Measurements from ENCODE around the gene EVA1C.
A peak's percentile ranks its signal among the peaks of the same experiment; 100 is the strongest.
"Not testable (repeated sequence)": the region's sequence is repeated elsewhere in the genome, so short reads cannot be mapped to it uniquely, and the experiment has no call there.

Gene EVA1C

GRCh38 chr21:32558106-32558505, 145.6 kb downstream of the EVA1C start:
- Histone ChIP-seq H3K27ac (ENCODE audit: low read depth, low read length) (no peak overlapping the region), H3K4me3 (ENCODE audit: low read length) (no peak overlapping the region), H3K9me3 (ENCODE audit: insufficient read depth, low read depth, low read length) (no peaks in the 10 kb centered on the region), H3K4me1 (ENCODE audit: insufficient read depth, low read length) (peaks cover 35% of the 10 kb centered on the region), H3K9ac (ENCODE audit: low read depth, low read length) (no peak overlapping the region), H3K27me3 (ENCODE audit: insufficient read depth, low read length) (no peaks in the 10 kb centered on the region), H3K36me3 (ENCODE audit: insufficient read depth, low read length) (no peaks in the 10 kb centered on the region)
- 95% methylated on average over 3 of the region's 3 CpGs for WGBS

GRCh38 chr21:32559006-32559610, 146.6 kb downstream of the EVA1C start:
- H3K9ac ChIP-seq (ENCODE audit: low read depth, low read length) = no peak overlapping the region
- no peak overlapping the region for H3K27ac ChIP-seq (ENCODE audit: low read depth, low read length)
- no peaks in the 10 kb centered on the region for H3K9me3 ChIP-seq (ENCODE audit: insufficient read depth, low read depth, low read length)
- 97% methylated on average over 5 of the region's 6 CpGs for WGBS
- peaks cover 35% of the 10 kb centered on the region for H3K4me1 ChIP-seq (ENCODE audit: insufficient read depth, low read length)
- H3K4me3 ChIP-seq (ENCODE audit: low read length) = no peak overlapping the region
- no peaks in the 10 kb centered on the region for H3K36me3 ChIP-seq (ENCODE audit: insufficient read depth, low read length)
- H3K27me3 ChIP-seq (ENCODE audit: insufficient read depth, low read length) = no peaks in the 10 kb centered on the region

- peak overlapping the region; percentile 30; the same call in 1 of the 2 replicates for H3K4me3 ChIP-seq (ENCODE audit: low read length)
- peaks cover 35% of the 10 kb centered on the region for H3K4me1 ChIP-seq (ENCODE audit: insufficient read depth, low read length)
- H3K27ac ChIP-seq (ENCODE audit: low read depth, low read length) = peak overlapping the region; percentile 96
- H3K36me3 ChIP-seq (ENCODE audit: insufficient read depth, low read length) = no peaks in the 10 kb centered on the region
- 0% methylated on average over 2 of the region's 3 CpGs for WGBS
- H3K27me3 ChIP-seq (ENCODE audit: insufficient read depth, low read length) = no peaks in the 10 kb centered on the region
- H3K9ac ChIP-seq (ENCODE audit: low read depth, low read length) = peak overlapping the region; percentile 51; the same call in 1 of the 2 replicates
- H3K9me3 ChIP-seq (ENCODE audit: insufficient read depth, low read depth, low read length) = peaks cover 10% of the 10 kb centered on the region
These were observed 148.4 kb downstream of the EVA1C start for GRCh38 chr21:32560896-32561295.

GRCh38 chr21:32561476-32561875, 149.0 kb downstream of the EVA1C start:
- WGBS = 5% methylated on average over 1 of the region's 1 CpG
- Histone ChIP-seq H3K4me3 (ENCODE audit: low read length) (peak overlapping the region; percentile 30; the same call in 1 of the 2 replicates), H3K27ac (ENCODE audit: low read depth, low read length) (peak overlapping the region; percentile 96), H3K4me1 (ENCODE audit: insufficient read depth, low read length) (peaks cover 33% of the 10 kb centered on the region), H3K9ac (ENCODE audit: low read depth, low read length) (peak overlapping the region; percentile 51; the same call in 1 of the 2 replicates)
- not testable (repeated sequence) for H3K36me3 ChIP-seq (ENCODE audit: insufficient read depth, low read length); H3K9me3 ChIP-seq (ENCODE audit: insufficient read depth, low read depth, low read length); H3K27me3 ChIP-seq (ENCODE audit: insufficient read depth, low read length)

- no peak overlapping the region for H3K9ac ChIP-seq (ENCODE audit: low read depth, low read length)
- H3K9me3 ChIP-seq (ENCODE audit: insufficient read depth, low read depth, low read length) = peaks cover 10% of the 10 kb centered on the region
- H3K4me1 ChIP-seq (ENCODE audit: insufficient read depth, low read length) = peaks cover 29% of the 10 kb centered on the region
- peak overlapping the region; percentile 96 for H3K27ac ChIP-seq (ENCODE audit: low read depth, low read length)
- no peak overlapping the region for H3K4me3 ChIP-seq (ENCODE audit: low read length)
- WGBS = 21% methylated on average over 4 of the region's 5 CpGs
- no peaks in the 10 kb centered on the region for H3K36me3 ChIP-seq (ENCODE audit: insufficient read depth, low read length)
- H3K27me3 ChIP-seq (ENCODE audit: insufficient read depth, low read length) = no peaks in the 10 kb centered on the region
These were observed 149.9 kb downstream of the EVA1C start for GRCh38 chr21:32562426-32562825.

- Histone ChIP-seq H3K9ac (ENCODE audit: low read depth, low read length) (no peak overlapping the region), H3K27ac (ENCODE audit: low read depth, low read length) (peak overlapping the region; percentile 96; the same call in 1 of the 2 replicates)
- 89% methylated on average over 2 of the region's 2 CpGs for WGBS
These were observed 150.4 kb downstream of the EVA1C start for GRCh38 chr21:32562915-32563314.

More at GRCh38 chr21:32562915-32563314, 150.4 kb downstream of the EVA1C start:
- H3K27me3 ChIP-seq (ENCODE audit: insufficient read depth, low read length) = no peaks in the 10 kb centered on the region
- H3K36me3 ChIP-seq (ENCODE audit: insufficient read depth, low read length) = no peaks in the 10 kb centered on the region
- H3K4me3 ChIP-seq (ENCODE audit: low read length) = no peak overlapping the region
- peaks cover 29% of the 10 kb centered on the region for H3K4me1 ChIP-seq (ENCODE audit: insufficient read depth, low read length)
- H3K9me3 ChIP-seq (ENCODE audit: insufficient read depth, low read depth, low read length) = peaks cover 10% of the 10 kb centered on the region

All from HUES64 (cell line).